ENCODE measurements around the gene PSD.

Gene PSD

DNA sequence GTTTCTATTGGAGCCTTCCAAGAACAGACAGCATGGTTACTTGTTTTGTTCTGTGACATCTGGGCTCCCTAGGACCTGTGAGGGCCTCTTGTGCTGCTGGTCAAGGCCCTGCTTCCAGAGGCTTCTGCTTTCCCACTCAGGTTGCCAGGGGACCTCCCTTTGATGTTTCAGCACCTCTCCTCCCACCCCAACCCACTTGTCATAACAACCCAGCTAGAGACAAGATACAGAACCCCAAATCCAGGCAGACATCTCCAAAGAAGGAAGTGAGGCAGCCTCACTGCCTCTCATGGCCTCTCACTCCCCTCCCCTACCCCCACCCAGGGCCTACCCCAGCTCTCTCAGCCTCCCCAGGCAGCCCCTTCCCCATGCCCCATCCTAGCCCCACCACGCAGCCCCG, 11.8 kb downstream of the PSD start:
- no CpG with 5 or more reads among the region's 2 CpGs for WGBS (ENCODE audit: extremely low coverage, insufficient coverage, insufficient read length)
- Histone ChIP-seq H3K79me2 (ENCODE audit: control insufficient read depth, insufficient read depth, low read length, poor library complexity) (peaks cover 2% of the 10 kb centered on the region), H4K91ac (ENCODE audit: low read depth, low read length) (no peak overlapping the region), H3K4me1 (ENCODE audit: control insufficient read depth in 1 of 2, insufficient read depth in 2 of 2, low read length in 2 of 2) (peaks cover 12 to 20% of the 10 kb centered on the region in 2 experiments), H3K4me2 (ENCODE audit: low read length) (no peak overlapping the region), H2AFZ (ENCODE audit: insufficient read depth, low read length, poor library complexity) (no peak overlapping the region), H3K9ac (ENCODE audit: low read length) (no peak overlapping the region), H2AK5ac (ENCODE audit: low read length) (no peak overlapping the region), H3K36me3 (ENCODE audit: control insufficient read depth in 1 of 2, insufficient read depth in 2 of 2, low read length in 2 of 2) (peaks cover 0 to 2% of the 10 kb centered on the region in 2 experiments), H2BK5ac (ENCODE audit: low read depth, low read length, poor library complexity) (no peak overlapping the region), H4K8ac (ENCODE audit: low read depth, low read length) (no peak overlapping the region), H3K18ac (ENCODE audit: low read length) (no peak overlapping the region), H3K9me3 (ENCODE audit: insufficient read depth, low read depth, low read length) (peaks cover 6% of the 10 kb centered on the region), H4K12ac (ENCODE audit: low read depth, low read length) (no peak overlapping the region), H2BK120ac (ENCODE audit: insufficient read depth, low read length, poor library complexity) (no peak overlapping the region), H3K27ac (ENCODE audit: low read depth, low read length) (no peak overlapping the region), H3K4ac (ENCODE audit: low read depth, low read length) (no peak overlapping the region), H3K14ac (ENCODE audit: low read length) (no peak overlapping the region), H3K23ac (ENCODE audit: low read length) (no peak overlapping the region), H3K4me3 (ENCODE audit: low read depth, low read length) (no peak overlapping the region), H2BK12ac (ENCODE audit: low read length) (no peak overlapping the region), H3K27me3 (ENCODE audit: insufficient read depth, low read length) (peaks cover 42% of the 10 kb centered on the region), H3K79me1 (ENCODE audit: low read length) (peaks cover 5% of the 10 kb centered on the region)
- no peak for DNase-seq

DNA sequence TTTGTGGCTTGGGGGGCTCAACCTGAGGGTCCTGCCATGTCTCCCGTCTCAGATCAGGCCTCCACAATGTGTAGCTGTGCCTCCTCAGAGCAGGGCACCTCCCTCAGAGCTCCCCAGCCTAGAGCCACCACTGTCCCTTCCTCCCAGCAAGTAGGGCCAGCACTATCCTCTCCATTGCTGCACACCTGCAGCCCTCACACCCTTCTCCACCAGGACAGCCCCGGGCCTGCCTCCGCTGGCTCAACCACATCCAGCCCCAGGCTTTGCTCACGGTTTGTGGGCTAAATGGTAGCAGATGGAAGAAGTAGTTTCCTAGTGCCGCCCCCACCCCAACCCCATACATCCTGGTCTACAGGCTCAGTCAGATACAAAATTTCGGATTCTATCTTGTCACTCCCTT, 13.0 kb downstream of the PSD start:
- Histone ChIP-seq H3K9ac (ENCODE audit: low read length) (no peak overlapping the region), H3K36me3 (ENCODE audit: control insufficient read depth in 1 of 2, insufficient read depth in 2 of 2, low read length in 2 of 2) (peaks cover 5 to 11% of the 10 kb centered on the region in 2 experiments), H4K91ac (ENCODE audit: low read depth, low read length) (no peak overlapping the region), H4K8ac (ENCODE audit: low read depth, low read length) (no peak overlapping the region), H2AFZ (ENCODE audit: insufficient read depth, low read length, poor library complexity) (no peak overlapping the region), H3K79me2 (ENCODE audit: control insufficient read depth, insufficient read depth, low read length, poor library complexity) (peaks cover 2% of the 10 kb centered on the region), H3K4me3 (ENCODE audit: low read depth, low read length) (no peak overlapping the region), H3K27me3 (ENCODE audit: insufficient read depth, low read length) (peaks cover 30% of the 10 kb centered on the region), H2BK12ac (ENCODE audit: low read length) (no peak overlapping the region), H4K12ac (ENCODE audit: low read depth, low read length) (no peak overlapping the region), H3K18ac (ENCODE audit: low read length) (no peak overlapping the region), H3K9me3 (ENCODE audit: insufficient read depth, low read depth, low read length) (peaks cover 4% of the 10 kb centered on the region), H2BK5ac (ENCODE audit: low read depth, low read length, poor library complexity) (no peak overlapping the region), H2AK5ac (ENCODE audit: low read length) (no peak overlapping the region), H3K4me1 (ENCODE audit: control insufficient read depth in 1 of 2, insufficient read depth in 2 of 2, low read length in 2 of 2) (peaks cover 19 to 26% of the 10 kb centered on the region in 2 experiments), H3K79me1 (ENCODE audit: low read length) (peaks cover 14% of the 10 kb centered on the region), H3K23ac (ENCODE audit: low read length) (no peak overlapping the region), H3K4me2 (ENCODE audit: low read length) (no peak overlapping the region), H3K14ac (ENCODE audit: low read length) (no peak overlapping the region), H3K4ac (ENCODE audit: low read depth, low read length) (no peak overlapping the region), H2BK120ac (ENCODE audit: insufficient read depth, low read length, poor library complexity) (no peak overlapping the region), H3K27ac (ENCODE audit: low read depth, low read length) (no peak overlapping the region)
- no CpG with 5 or more reads among the region's 6 CpGs for WGBS (ENCODE audit: extremely low coverage, insufficient coverage, insufficient read length)
- no peak for DNase-seq

DNA sequence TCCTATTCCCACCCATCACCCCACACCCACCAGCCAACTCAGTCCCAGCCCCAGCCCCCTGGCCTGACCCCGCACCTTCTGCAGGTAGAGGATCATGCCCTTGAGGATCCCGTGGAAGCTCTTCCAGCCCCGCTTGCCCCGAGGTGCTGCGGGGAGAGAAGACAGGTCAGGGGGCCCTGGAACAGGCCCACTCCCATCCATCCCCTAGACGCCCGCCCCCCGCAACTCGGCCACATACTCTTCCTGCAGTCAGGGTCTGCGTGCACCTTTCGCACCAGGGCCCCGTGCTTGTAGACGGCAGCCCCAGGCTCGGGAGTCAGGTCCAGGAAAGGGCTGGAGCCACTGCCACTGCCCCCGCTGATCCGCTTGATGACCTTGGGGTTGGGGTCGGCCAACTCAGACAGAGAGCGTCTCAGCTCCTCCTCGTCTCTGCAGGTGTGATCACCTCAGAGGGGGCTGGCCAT, 13.4 kb downstream of the PSD start:
- Histone ChIP-seq H3K9ac (ENCODE audit: low read length) (no peak overlapping the region), H3K4me1 (ENCODE audit: control insufficient read depth in 1 of 2, insufficient read depth in 2 of 2, low read length in 2 of 2) (peaks cover 18 to 23% of the 10 kb centered on the region in 2 experiments), H3K23ac (ENCODE audit: low read length) (no peak overlapping the region), H2BK12ac (ENCODE audit: low read length) (no peak overlapping the region), H3K18ac (ENCODE audit: low read length) (no peak overlapping the region), H3K4me3 (ENCODE audit: low read depth, low read length) (no peak overlapping the region), H3K9me3 (ENCODE audit: insufficient read depth, low read depth, low read length) (peaks cover 5% of the 10 kb centered on the region), H3K79me1 (ENCODE audit: low read length) (peaks cover 14% of the 10 kb centered on the region), H4K12ac (ENCODE audit: low read depth, low read length) (no peak overlapping the region), H2BK5ac (ENCODE audit: low read depth, low read length, poor library complexity) (no peak overlapping the region), H3K79me2 (ENCODE audit: control insufficient read depth, insufficient read depth, low read length, poor library complexity) (peaks cover 2% of the 10 kb centered on the region), H4K91ac (ENCODE audit: low read depth, low read length) (no peak overlapping the region), H3K14ac (ENCODE audit: low read length) (no peak overlapping the region), H3K27ac (ENCODE audit: low read depth, low read length) (no peak overlapping the region), H2AK5ac (ENCODE audit: low read length) (no peak overlapping the region), H2AFZ (ENCODE audit: insufficient read depth, low read length, poor library complexity) (no peak overlapping the region), H2BK120ac (ENCODE audit: insufficient read depth, low read length, poor library complexity) (no peak overlapping the region), H3K4ac (ENCODE audit: low read depth, low read length) (no peak overlapping the region), H4K8ac (ENCODE audit: low read depth, low read length) (no peak overlapping the region), H3K36me3 (ENCODE audit: control insufficient read depth in 1 of 2, insufficient read depth in 2 of 2, low read length in 2 of 2) (peaks cover 9 to 16% of the 10 kb centered on the region in 2 experiments), H3K4me2 (ENCODE audit: low read length) (no peak overlapping the region), H3K27me3 (ENCODE audit: insufficient read depth, low read length) (peaks cover 26% of the 10 kb centered on the region)
- WGBS (ENCODE audit: extremely low coverage, insufficient coverage, insufficient read length), result no CpG with 5 or more reads among the region's 19 CpGs
- no peak for DNase-seq

DNA sequence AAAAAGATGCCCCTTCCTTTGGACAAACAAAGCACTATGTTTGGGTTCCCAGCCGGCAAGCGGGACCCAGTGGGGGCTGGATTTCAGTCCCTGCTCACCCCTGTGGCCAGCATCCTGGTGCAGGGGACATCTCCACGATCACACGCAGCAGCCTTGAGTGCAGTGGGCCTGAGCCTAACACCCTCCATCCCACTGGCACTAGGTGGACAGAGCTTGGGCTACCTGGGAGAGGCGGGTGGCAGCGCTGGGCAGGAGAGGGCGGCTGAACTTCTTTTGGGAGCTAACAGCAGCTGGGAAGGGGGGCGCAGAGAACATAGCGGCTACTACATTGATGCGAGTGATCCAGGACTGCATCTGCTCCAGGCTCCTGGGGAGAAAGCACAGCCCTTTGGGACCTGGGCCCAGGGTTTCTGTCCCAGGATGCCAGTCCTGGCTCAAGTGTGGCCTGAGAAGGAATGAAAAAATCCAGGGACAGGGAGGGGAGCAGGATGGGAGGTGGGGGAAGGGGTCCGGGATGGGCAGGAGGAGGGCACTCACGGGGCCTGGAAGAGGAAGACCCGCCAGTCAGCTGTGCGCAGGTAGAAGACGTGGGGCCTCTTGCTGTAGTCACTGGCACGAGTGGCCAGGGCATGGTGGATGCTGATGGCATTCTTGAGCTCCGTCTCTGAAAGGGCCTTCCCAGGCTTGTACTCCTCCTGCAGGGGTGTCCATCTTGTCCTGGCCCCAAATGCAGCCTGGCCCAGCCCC, 14.1 kb downstream of the PSD start:
- WGBS (ENCODE audit: extremely low coverage, insufficient coverage, insufficient read length), result no CpG with 5 or more reads among the region's 17 CpGs
- peaks cover 6% of the 10 kb centered on the region for H3K9me3 ChIP-seq (ENCODE audit: insufficient read depth, low read depth, low read length)
- H2BK5ac ChIP-seq (ENCODE audit: low read depth, low read length, poor library complexity), result no peak overlapping the region

More for the DNA sequence above, 14.1 kb downstream of the PSD start:
- H3K4me1 ChIP-seq (ENCODE audit: control insufficient read depth in 1 of 2, insufficient read depth in 2 of 2, low read length in 2 of 2), result peaks cover 23 to 29% of the 10 kb centered on the region in 2 experiments
- peaks cover 17% of the 10 kb centered on the region for H3K79me1 ChIP-seq (ENCODE audit: low read length)
- no peak for DNase-seq
- H3K23ac ChIP-seq (ENCODE audit: low read length), result no peak overlapping the region
- no peak overlapping the region for H2BK120ac ChIP-seq (ENCODE audit: insufficient read depth, low read length, poor library complexity)
- peaks cover 2% of the 10 kb centered on the region for H3K79me2 ChIP-seq (ENCODE audit: control insufficient read depth, insufficient read depth, low read length, poor library complexity)
- no peak overlapping the region for H4K8ac ChIP-seq (ENCODE audit: low read depth, low read length)
- H3K4me3 ChIP-seq (ENCODE audit: low read depth, low read length), result no peak overlapping the region
- H3K14ac ChIP-seq (ENCODE audit: low read length), result no peak overlapping the region
- H4K12ac ChIP-seq (ENCODE audit: low read depth, low read length), result no peak overlapping the region
- peaks cover 14 to 19% of the 10 kb centered on the region in 2 experiments for H3K36me3 ChIP-seq (ENCODE audit: control insufficient read depth in 1 of 2, insufficient read depth in 2 of 2, low read length in 2 of 2)
- no peak overlapping the region for H3K4me2 ChIP-seq (ENCODE audit: low read length)
- H4K91ac ChIP-seq (ENCODE audit: low read depth, low read length), result no peak overlapping the region
- H2AK5ac ChIP-seq (ENCODE audit: low read length), result no peak overlapping the region
- H3K18ac ChIP-seq (ENCODE audit: low read length), result no peak overlapping the region
- H3K27ac ChIP-seq (ENCODE audit: low read depth, low read length), result no peak overlapping the region
- H2BK12ac ChIP-seq (ENCODE audit: low read length), result no peak overlapping the region
- H2AFZ ChIP-seq (ENCODE audit: insufficient read depth, low read length, poor library complexity), result no peak overlapping the region
- no peak overlapping the region for H3K4ac ChIP-seq (ENCODE audit: low read depth, low read length)
- no peak overlapping the region for H3K9ac ChIP-seq (ENCODE audit: low read length)
- peaks cover 19% of the 10 kb centered on the region for H3K27me3 ChIP-seq (ENCODE audit: insufficient read depth, low read length)
